ENCODE measurements around the gene TRIO. TPM values are rescaled to one million over a fixed set of nuclear protein-coding genes. Genes with fewer than 3 reads are reported as not detected.

TRIO gene
- total RNA-seq, 5 donors from 2014 or later (not counting 1 experiment from before 2014, with no cell fraction given), result 6.2 to 31.1 (median 11.8) TPM

- CTCF ChIA-PET, result no interaction called here
- DNase-seq, result no peak
Measured at GRCh38 chr5:14197056-14197455, 53.9 kb downstream of the TRIO start.

GRCh38 chr5:14199902-14200301, 56.8 kb downstream of the TRIO start:
- no peaks in the 10 kb centered on the region for H3K9me3 ChIP-seq
- peaks cover 0 to 2% of the 10 kb centered on the region in 2 experiments for H3K4me1 ChIP-seq (ENCODE audit: control insufficient read depth in 1 of 2, extremely low read depth in 1 of 2, insufficient read depth in 2 of 2, low read length in 2 of 2)
- Mint-ChIP-seq H3K4me3 (no peak overlapping the region), H3K9me3 (no peaks in the 10 kb centered on the region), H3K27ac (no peak overlapping the region), H3K27me3 (peaks cover 8 to 12% of the 10 kb centered on the region in 2 donors), H3K36me3 (no peaks in the 10 kb centered on the region), H3K4me1 (peaks cover 0 to 4% (median 3%) of the 10 kb centered on the region in 3 donors)
- peaks cover 0 to 10% of the 10 kb centered on the region in 2 experiments for H3K27me3 ChIP-seq (replicated peaks in 1 of 2; ENCODE audit: control insufficient read depth in 2 of 2, extremely low read depth in 1 of 2, insufficient read depth in 2 of 2, low read length in 1 of 2)
- no peak overlapping the region for H3K27ac ChIP-seq (ENCODE audit: low read length)
- no peak overlapping the region for H3K4me3 ChIP-seq (ENCODE audit: control insufficient read depth in 1 of 2, extremely low read depth in 1 of 2, low read length in 1 of 2)
- ChIA-PET CTCF (interaction anchor here in 1 of 2 donors (0.7 kb wide), 1 partner anchor 875 kb away, joined by 5 read pairs; no protein-coding TSS in a partner anchor), POLR2A (no interaction called here)
- H3K36me3 ChIP-seq (ENCODE audit: control insufficient read depth in 2 of 2, extremely low read depth in 1 of 2, insufficient read depth in 1 of 2, low read length in 1 of 2), result no peaks in the 10 kb centered on the region
- no peak for ATAC-seq (replicated peaks in 1 of 4)
- 60% methylated on average over 6 of the region's 6 CpGs for WGBS (ENCODE audit: insufficient coverage)
- DNase-seq, result no peak

More at GRCh38 chr5:14197056-14197455, 53.9 kb downstream of the TRIO start:
- H3K4me3 Mint-ChIP-seq, result no peak overlapping the region
- POLR2A ChIA-PET, result no interaction called here
- WGBS (ENCODE audit: insufficient coverage), result 58% methylated on average over 4 of the region's 5 CpGs
- Histone ChIP-seq H3K27ac (ENCODE audit: low read length) (no peak overlapping the region), H3K4me3 (ENCODE audit: control insufficient read depth in 1 of 2, extremely low read depth in 1 of 2, low read length in 1 of 2) (no peak overlapping the region), H3K36me3 (ENCODE audit: control insufficient read depth in 2 of 2, extremely low read depth in 1 of 2, insufficient read depth in 1 of 2, low read length in 1 of 2) (no peaks in the 10 kb centered on the region), H3K4me1 (ENCODE audit: control insufficient read depth in 1 of 2, extremely low read depth in 1 of 2, insufficient read depth in 2 of 2, low read length in 2 of 2) (peaks cover 0 to 2% of the 10 kb centered on the region in 2 experiments), H3K27me3 (replicated peaks in 1 of 2; ENCODE audit: control insufficient read depth in 2 of 2, extremely low read depth in 1 of 2, insufficient read depth in 2 of 2, low read length in 1 of 2) (peaks cover 0 to 6% of the 10 kb centered on the region in 2 experiments), H3K9me3 (no peaks in the 10 kb centered on the region)
- H3K4me1 Mint-ChIP-seq, result no peaks in the 10 kb centered on the region
- peaks cover 8 to 12% of the 10 kb centered on the region in 2 donors for H3K27me3 Mint-ChIP-seq
- ATAC-seq (replicated peaks in 1 of 4), result no peak
- H3K36me3 Mint-ChIP-seq, result no peaks in the 10 kb centered on the region
- H3K27ac Mint-ChIP-seq, result no peak overlapping the region
- no peaks in the 10 kb centered on the region for H3K9me3 Mint-ChIP-seq

- peaks cover 0 to 7% (median 5%) of the 10 kb centered on the region in 3 donors for H3K4me1 Mint-ChIP-seq
- peaks cover 6 to 12% of the 10 kb centered on the region in 2 donors for H3K27me3 Mint-ChIP-seq
- H3K27me3 ChIP-seq (replicated peaks in 1 of 2; ENCODE audit: control insufficient read depth in 2 of 2, extremely low read depth in 1 of 2, insufficient read depth in 2 of 2, low read length in 1 of 2), result peaks cover 0 to 10% of the 10 kb centered on the region in 2 experiments
- peaks cover 0 to 4% of the 10 kb centered on the region in 2 experiments for H3K4me1 ChIP-seq (ENCODE audit: control insufficient read depth in 1 of 2, extremely low read depth in 1 of 2, insufficient read depth in 2 of 2, low read length in 2 of 2)
- no peak overlapping the region for H3K27ac Mint-ChIP-seq
- H3K36me3 ChIP-seq (ENCODE audit: control insufficient read depth in 2 of 2, extremely low read depth in 1 of 2, insufficient read depth in 1 of 2, low read length in 1 of 2), result no peaks in the 10 kb centered on the region
- no peak for ATAC-seq (replicated peaks in 1 of 4)
- H3K9me3 ChIP-seq, result no peaks in the 10 kb centered on the region
- POLR2A ChIA-PET, result interaction anchor here in 1 of 2 donors (0.5 kb wide), 1 partner anchor 18 kb away, joined by 3 read pairs; no protein-coding TSS in a partner anchor
- no peak overlapping the region for H3K27ac ChIP-seq (ENCODE audit: low read length)
- H3K36me3 Mint-ChIP-seq, result no peaks in the 10 kb centered on the region
- DNase-seq, result no peak
- H3K4me3 ChIP-seq (ENCODE audit: control insufficient read depth in 1 of 2, extremely low read depth in 1 of 2, low read length in 1 of 2), result no peak overlapping the region
- WGBS (ENCODE audit: insufficient coverage), result 95% methylated on average over 6 of the region's 11 CpGs
- H3K9me3 Mint-ChIP-seq, result no peaks in the 10 kb centered on the region
- CTCF ChIA-PET, result no interaction called here
- H3K4me3 Mint-ChIP-seq, result no peak overlapping the region
Measured at GRCh38 chr5:14200312-14200990, 57.3 kb downstream of the TRIO start.

- ChIA-PET POLR2A (no interaction called here), CTCF (no interaction called here)
- H3K27me3 ChIP-seq (replicated peaks in 1 of 2; ENCODE audit: control insufficient read depth in 2 of 2, extremely low read depth in 1 of 2, insufficient read depth in 2 of 2, low read length in 1 of 2), result peaks cover 0 to 16% of the 10 kb centered on the region in 2 experiments
- Mint-ChIP-seq H3K9me3 (no peaks in the 10 kb centered on the region), H3K36me3 (no peaks in the 10 kb centered on the region), H3K27ac (no peak overlapping the region), H3K27me3 (peaks cover 4 to 12% of the 10 kb centered on the region in 2 donors), H3K4me1 (peaks cover 3 to 7% (median 5%) of the 10 kb centered on the region in 3 donors), H3K4me3 (no peak overlapping the region)
- no peaks in the 10 kb centered on the region for H3K36me3 ChIP-seq (ENCODE audit: control insufficient read depth in 2 of 2, extremely low read depth in 1 of 2, insufficient read depth in 1 of 2, low read length in 1 of 2)
- ATAC-seq (replicated peaks in 1 of 4) (no peak), DNase-seq (no peak)
- H3K9me3 ChIP-seq, result no peaks in the 10 kb centered on the region
- H3K4me1 ChIP-seq (ENCODE audit: control insufficient read depth in 1 of 2, extremely low read depth in 1 of 2, insufficient read depth in 2 of 2, low read length in 2 of 2), result peaks cover 0 to 5% of the 10 kb centered on the region in 2 experiments
- 80% methylated on average over 1 of the region's 7 CpGs for WGBS (ENCODE audit: insufficient coverage)
- H3K4me3 ChIP-seq (ENCODE audit: control insufficient read depth in 1 of 2, extremely low read depth in 1 of 2, low read length in 1 of 2), result no peak overlapping the region
- H3K27ac ChIP-seq (ENCODE audit: low read length), result no peak overlapping the region
Measured at GRCh38 chr5:14201325-14202045, 58.3 kb downstream of the TRIO start.

- Histone ChIP-seq H3K27me3 (replicated peaks in 1 of 2; ENCODE audit: control insufficient read depth in 2 of 2, extremely low read depth in 1 of 2, insufficient read depth in 2 of 2, low read length in 1 of 2) (peaks cover 0 to 12% of the 10 kb centered on the region in 2 experiments), H3K4me1 (ENCODE audit: control insufficient read depth in 1 of 2, extremely low read depth in 1 of 2, insufficient read depth in 2 of 2, low read length in 2 of 2) (peaks cover 0 to 4% of the 10 kb centered on the region in 2 experiments), H3K4me3 (ENCODE audit: control insufficient read depth in 1 of 2, extremely low read depth in 1 of 2, low read length in 1 of 2) (no peak overlapping the region), H3K27ac (ENCODE audit: low read length) (no peak overlapping the region), H3K36me3 (ENCODE audit: control insufficient read depth in 2 of 2, extremely low read depth in 1 of 2, insufficient read depth in 1 of 2, low read length in 1 of 2) (no peaks in the 10 kb centered on the region), H3K9me3 (no peaks in the 10 kb centered on the region)
- no peaks in the 10 kb centered on the region for H3K9me3 Mint-ChIP-seq
- H3K27ac Mint-ChIP-seq, result no peak overlapping the region
- DNase-seq, result no peak
- no peak overlapping the region for H3K4me3 Mint-ChIP-seq
- CTCF ChIA-PET, result no interaction called here
- peaks cover 4 to 7% (median 5%) of the 10 kb centered on the region in 3 donors for H3K4me1 Mint-ChIP-seq
- POLR2A ChIA-PET, result no interaction called here
- 94% methylated on average over 4 of the region's 6 CpGs for WGBS (ENCODE audit: insufficient coverage)
- H3K27me3 Mint-ChIP-seq, result peaks cover 0 to 3% of the 10 kb centered on the region in 2 donors
- ATAC-seq (replicated peaks in 1 of 4), result no peak
- no peaks in the 10 kb centered on the region for H3K36me3 Mint-ChIP-seq
Measured at GRCh38 chr5:14202462-14202861, 59.3 kb downstream of the TRIO start.

- Mint-ChIP-seq H3K9me3 (no peaks in the 10 kb centered on the region), H3K27me3 (peaks cover 0 to 3% of the 10 kb centered on the region in 2 donors), H3K4me3 (no peak overlapping the region), H3K36me3 (no peaks in the 10 kb centered on the region), H3K27ac (no peak overlapping the region), H3K4me1 (peaks cover 7 to 10% (median 9%) of the 10 kb centered on the region in 3 donors)
- WGBS (ENCODE audit: insufficient coverage), result 58% methylated on average over 5 of the region's 6 CpGs
- ChIA-PET CTCF (no interaction called here), POLR2A (no interaction called here)
- Histone ChIP-seq H3K27ac (ENCODE audit: low read length) (no peak overlapping the region), H3K36me3 (ENCODE audit: control insufficient read depth in 2 of 2, extremely low read depth in 1 of 2, insufficient read depth in 1 of 2, low read length in 1 of 2) (no peaks in the 10 kb centered on the region), H3K4me3 (ENCODE audit: control insufficient read depth in 1 of 2, extremely low read depth in 1 of 2, low read length in 1 of 2) (no peak overlapping the region), H3K27me3 (replicated peaks in 1 of 2; ENCODE audit: control insufficient read depth in 2 of 2, extremely low read depth in 1 of 2, insufficient read depth in 2 of 2, low read length in 1 of 2) (peaks cover 0 to 12% of the 10 kb centered on the region in 2 experiments), H3K9me3 (no peaks in the 10 kb centered on the region), H3K4me1 (ENCODE audit: control insufficient read depth in 1 of 2, extremely low read depth in 1 of 2, insufficient read depth in 2 of 2, low read length in 2 of 2) (peaks cover 0 to 4% of the 10 kb centered on the region in 2 experiments)
- no peak for ATAC-seq (replicated peaks in 1 of 4)
- DNase-seq, result no peak
Measured at GRCh38 chr5:14204011-14204670, 61.0 kb downstream of the TRIO start.

Data from T-cell (primary cell).